ENCODE measurements around the gene PADI1. TPM values are rescaled to one million over a fixed set of nuclear protein-coding genes. Genes with fewer than 3 reads are reported as not detected.
A peak's percentile ranks its signal among the peaks of the same experiment; 100 is the strongest.

Gene PADI1
- total RNA-seq, 1 donor = 0.43 TPM

- no peak for DNase-seq (ENCODE audit: low read depth)
- no peak for TF ChIP-seq CTCF (IDR thresholded peaks at IDR 0.05; ENCODE audit: insufficient read depth, low read depth, low read length)
- H3K4me3 ChIP-seq (ENCODE audit: low read depth, low read length) = no peak within 1 kb of the TSS
These were observed 43.9 kb downstream of the PADI1 start, which contains the start of gene PADI3 for GRCh38 chr1:17248781-17249180. PADI3 (plus strand) TSS chr1:17249098; CDS start chr1:17249138, 40 bp downstream.

- no peak for DNase-seq (ENCODE audit: low read depth)
These were observed 45.7 kb downstream of the PADI1 start for GRCh38 chr1:17250601-17251000.

GRCh38 chr1:17251246-17251645 lies 46.3 kb downstream of the PADI1 start:
- no peak for DNase-seq (ENCODE audit: low read depth)

More at GRCh38 chr1:17250601-17251000, 45.7 kb downstream of the PADI1 start:
- TF ChIP-seq CTCF (IDR thresholded peaks at IDR 0.05; ENCODE audit: insufficient read depth, low read depth, low read length) = no peak
- no peak overlapping the region for H3K4me3 ChIP-seq (ENCODE audit: low read depth, low read length)

GRCh38 chr1:17251701-17252376 lies 46.9 kb downstream of the PADI1 start:
- no peak for TF ChIP-seq CTCF (IDR thresholded peaks at IDR 0.05; ENCODE audit: insufficient read depth, low read depth, low read length)
- no peak for DNase-seq (ENCODE audit: low read depth)
- H3K4me3 ChIP-seq (ENCODE audit: low read depth, low read length) = no peak overlapping the region

More at GRCh38 chr1:17251246-17251645, 46.3 kb downstream of the PADI1 start:
- H3K4me3 ChIP-seq (ENCODE audit: low read depth, low read length) = no peak overlapping the region
- TF ChIP-seq CTCF (IDR thresholded peaks at IDR 0.05; ENCODE audit: insufficient read depth, low read depth, low read length) = no peak

- TF ChIP-seq CTCF (IDR thresholded peaks at IDR 0.05; ENCODE audit: insufficient read depth, low read depth, low read length) = no peak
- no peak overlapping the region for H3K4me3 ChIP-seq (ENCODE audit: low read depth, low read length)
- DNase-seq (ENCODE audit: low read depth) = no peak
These were observed 50.4 kb downstream of the PADI1 start for GRCh38 chr1:17255336-17255735.

GRCh38 chr1:17258116-17258757 lies 53.3 kb downstream of the PADI1 start:
- no peak for TF ChIP-seq CTCF (IDR thresholded peaks at IDR 0.05; ENCODE audit: insufficient read depth, low read depth, low read length)
- H3K4me3 ChIP-seq (ENCODE audit: low read depth, low read length) = no peak overlapping the region
- DNase-seq (ENCODE audit: low read depth) = peak; percentile 54
